HG03460 (cell line): ENCODE data around the gene DTX4.
A peak's percentile ranks its signal among the peaks of the same experiment; 100 is the strongest.

Experiments
- ATAC-seq: cut with Tn5 transposase; IDR thresholded peaks from one replicate; pipeline ENCODE4 v1.9.1; 2021; ENCODE audit not compliant: unreplicated experiment

The DTX4 gene

DNA sequence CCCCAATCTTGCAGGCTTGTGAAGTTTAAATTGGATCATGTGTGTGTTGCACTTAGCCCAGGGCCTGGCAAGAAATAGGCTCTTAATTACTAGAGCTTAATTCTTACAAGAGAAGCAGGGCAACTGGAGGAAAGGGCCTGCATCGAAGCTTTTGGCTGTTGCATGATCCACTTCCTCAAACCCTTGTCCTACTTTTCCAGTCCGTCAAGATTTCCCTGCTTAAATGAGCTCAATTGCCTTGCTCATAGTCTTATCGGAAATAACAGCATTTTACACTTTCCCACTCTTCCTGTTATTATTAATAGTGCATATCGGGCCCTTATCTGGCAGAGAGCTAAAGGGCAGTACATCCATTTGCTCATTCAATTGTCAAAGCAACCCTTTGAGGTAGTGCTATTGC lies 18.1 kb downstream of the DTX4 start:
- ATAC-seq: no peak

GRCh38 chr11:59191095-59191494 lies 19.2 kb downstream of the DTX4 start:
- no peak for ATAC-seq

GRCh38 chr11:59191890-59192289 lies 20.0 kb downstream of the DTX4 start:
- ATAC-seq: no peak

- no peak for ATAC-seq
Observed at GRCh38 chr11:59192446-59193020, 20.6 kb downstream of the DTX4 start.

- ATAC-seq: no peak
Observed at GRCh38 chr11:59193587-59194130, 21.7 kb downstream of the DTX4 start.

DNA sequence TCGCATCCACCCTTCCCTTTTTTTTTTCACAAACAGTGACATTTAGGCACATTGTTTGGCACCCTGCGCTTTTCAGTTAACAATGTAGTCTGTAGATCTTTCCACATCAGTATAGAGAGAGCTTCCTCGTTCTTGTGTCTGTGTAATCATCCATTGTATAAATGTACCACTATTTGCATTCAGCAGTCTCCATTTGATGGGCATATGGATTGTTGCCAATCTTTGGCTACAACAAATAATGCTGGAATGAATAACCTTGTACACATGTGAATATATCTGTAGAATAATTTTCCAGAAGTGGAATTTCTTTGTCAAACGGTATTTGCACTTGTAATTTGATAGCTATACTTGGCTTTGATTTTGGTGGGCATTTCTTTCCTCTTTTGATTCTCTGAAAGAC lies 23.7 kb downstream of the DTX4 start:
- ATAC-seq: no peak

- no peak for ATAC-seq
Observed at GRCh38 chr11:59196777-59197176, 24.8 kb downstream of the DTX4 start.

GRCh38 chr11:59197991-59198390 lies 26.1 kb downstream of the DTX4 start:
- no peak for ATAC-seq

GRCh38 chr11:59198726-59199125 lies 26.8 kb downstream of the DTX4 start:
- no peak for ATAC-seq

DNA sequence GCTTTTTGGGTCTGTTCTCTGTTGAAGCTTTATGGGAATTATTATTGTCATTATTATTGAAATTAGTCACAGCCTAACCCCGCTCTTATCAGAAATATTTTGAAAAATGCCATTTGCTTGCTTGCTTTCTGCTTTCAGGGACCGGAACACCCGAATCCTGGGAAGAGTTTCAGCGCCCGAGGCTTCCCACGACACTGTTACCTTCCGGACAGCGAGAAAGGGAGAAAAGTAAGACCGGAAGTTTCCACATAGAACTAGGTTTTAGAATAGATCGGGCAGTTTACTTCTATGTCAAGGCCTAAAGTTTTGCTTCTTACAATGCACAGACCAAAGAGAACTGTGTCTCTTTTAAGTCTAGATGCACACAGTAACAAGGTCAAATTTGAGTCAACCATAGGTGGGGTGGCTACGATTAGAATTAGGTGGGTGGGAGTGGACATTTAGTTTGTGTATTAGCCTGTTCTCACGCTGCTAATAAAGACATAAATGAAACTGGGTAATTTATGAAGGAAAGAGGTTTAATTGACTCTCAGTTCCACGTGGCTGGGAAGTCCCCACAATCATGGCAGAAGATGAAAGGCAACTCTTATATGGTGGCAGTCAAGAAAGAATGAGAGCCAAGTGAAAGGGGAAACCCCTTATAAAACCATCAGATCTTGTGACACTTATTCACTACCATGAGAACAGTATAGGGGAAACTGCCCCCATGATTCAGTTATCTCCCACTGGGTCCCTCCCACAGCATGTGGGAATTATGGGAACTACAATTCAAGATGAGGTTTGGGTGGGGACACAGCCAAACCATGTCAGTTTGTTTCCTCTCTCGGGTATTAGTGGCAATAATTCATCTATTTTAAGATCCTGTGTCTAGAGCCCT lies 27.9 kb downstream of the DTX4 start:
- ATAC-seq: peak; percentile 56

GRCh38 chr11:59200423-59200746 lies 28.5 kb downstream of the DTX4 start:
- ATAC-seq: no peak

- ATAC-seq: no peak
Observed at GRCh38 chr11:59201353-59201752, 29.4 kb downstream of the DTX4 start.

DNA sequence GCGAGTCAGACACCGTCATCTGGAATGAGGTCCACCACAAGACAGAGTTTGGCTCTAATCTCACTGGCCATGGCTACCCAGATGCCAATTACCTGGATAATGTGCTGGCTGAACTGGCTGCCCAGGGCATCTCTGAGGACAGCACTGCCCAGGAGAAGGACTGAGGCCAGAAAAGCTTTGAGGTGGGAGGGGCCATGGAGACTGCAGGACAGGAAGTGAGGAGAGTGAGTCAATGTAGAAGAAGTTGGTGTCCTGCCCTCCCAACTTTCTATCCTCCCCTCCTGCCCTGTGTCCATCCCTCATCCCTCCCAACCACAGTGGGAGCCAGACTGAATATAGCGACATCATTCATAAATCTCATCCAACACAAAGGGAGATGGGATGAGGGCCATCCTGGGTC lies 32.8 kb downstream of the DTX4 start:
- no peak for ATAC-seq

DNA sequence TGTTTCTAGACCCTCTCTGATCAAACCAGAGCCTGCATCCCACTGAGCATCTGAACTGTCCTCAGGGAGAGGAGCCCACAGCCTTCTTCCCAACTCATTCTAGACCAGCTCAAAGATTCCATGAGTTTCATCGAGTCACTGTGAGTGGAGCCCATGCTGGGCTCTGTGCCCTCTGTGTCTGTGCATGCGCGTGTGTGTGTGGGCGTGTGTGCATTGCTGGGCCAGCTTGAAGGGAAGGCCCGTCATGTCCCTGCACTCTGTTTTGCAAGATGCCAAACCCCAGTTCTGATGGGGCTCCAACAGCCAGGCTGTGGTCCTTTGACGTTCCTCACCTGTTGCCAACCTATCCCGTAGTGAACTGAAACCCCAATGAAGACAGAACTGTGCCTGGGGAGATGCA lies 33.7 kb downstream of the DTX4 start:
- no peak for ATAC-seq

DNA sequence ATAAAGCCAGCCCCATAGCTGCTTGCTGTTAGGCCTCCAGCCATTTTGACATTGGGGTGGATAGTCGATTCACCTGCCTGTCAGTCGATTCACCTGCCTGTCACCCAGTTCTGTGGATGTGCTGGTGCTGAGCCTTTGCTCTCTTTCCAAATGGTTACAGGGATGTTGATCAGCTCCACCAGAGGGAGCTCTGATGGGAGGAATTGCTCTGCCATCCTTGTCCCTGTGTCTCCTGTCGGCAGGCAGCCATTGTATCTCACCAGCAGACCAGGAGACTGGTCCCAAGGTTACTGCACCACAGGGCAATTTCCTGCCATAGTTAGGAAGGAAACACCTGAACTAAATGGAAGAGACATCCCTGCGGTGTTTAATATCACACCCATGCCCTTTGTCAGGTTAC lies 34.7 kb downstream of the DTX4 start:
- ATAC-seq: no peak

DNA sequence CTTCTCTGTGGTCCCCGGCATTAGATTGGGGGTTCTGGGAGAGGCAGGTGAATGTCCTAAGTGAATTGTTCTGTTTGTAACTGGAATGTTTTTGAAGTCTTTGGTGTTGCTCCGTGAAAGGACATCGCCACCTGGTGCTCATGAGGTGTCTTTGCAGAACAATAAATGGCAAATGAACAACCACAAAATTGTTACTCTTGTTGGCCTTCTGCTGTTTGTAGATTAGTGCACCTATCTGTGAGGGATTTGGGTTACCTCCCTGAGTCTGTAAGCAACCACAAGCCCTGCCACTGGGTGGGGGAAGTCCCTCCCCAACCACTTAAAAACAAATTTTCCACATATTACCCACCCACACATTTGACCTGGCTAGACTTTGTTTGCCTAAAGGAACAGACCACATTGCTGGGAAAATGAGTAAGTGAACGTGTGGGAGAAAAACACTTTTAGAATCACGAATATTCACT lies 36.1 kb downstream of the DTX4 start:
- peak; percentile 62 for ATAC-seq

- no peak for ATAC-seq
Observed at GRCh38 chr11:59208956-59209355, 37.0 kb downstream of the DTX4 start.

DNA sequence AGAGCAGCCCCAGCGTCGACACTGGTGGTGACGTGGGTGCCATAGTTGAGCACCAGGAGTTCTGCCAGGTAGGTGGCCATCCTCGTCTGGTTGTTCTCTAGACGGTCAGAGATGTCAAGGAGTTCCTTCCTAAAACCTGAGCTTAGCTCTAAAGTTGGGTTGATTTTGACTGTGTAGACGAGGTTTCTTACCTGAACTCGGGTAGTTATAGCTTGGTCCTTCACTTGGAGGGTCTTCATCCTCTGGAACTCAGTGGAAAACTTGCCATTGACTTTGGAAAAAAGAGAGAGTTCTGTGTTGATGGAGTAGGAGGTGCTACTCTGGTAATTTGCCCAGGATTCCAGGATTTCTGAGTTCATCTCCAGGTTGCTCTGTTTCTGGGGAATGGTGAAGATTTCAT lies 40.3 kb downstream of the DTX4 start:
- ATAC-seq: no peak

DNA sequence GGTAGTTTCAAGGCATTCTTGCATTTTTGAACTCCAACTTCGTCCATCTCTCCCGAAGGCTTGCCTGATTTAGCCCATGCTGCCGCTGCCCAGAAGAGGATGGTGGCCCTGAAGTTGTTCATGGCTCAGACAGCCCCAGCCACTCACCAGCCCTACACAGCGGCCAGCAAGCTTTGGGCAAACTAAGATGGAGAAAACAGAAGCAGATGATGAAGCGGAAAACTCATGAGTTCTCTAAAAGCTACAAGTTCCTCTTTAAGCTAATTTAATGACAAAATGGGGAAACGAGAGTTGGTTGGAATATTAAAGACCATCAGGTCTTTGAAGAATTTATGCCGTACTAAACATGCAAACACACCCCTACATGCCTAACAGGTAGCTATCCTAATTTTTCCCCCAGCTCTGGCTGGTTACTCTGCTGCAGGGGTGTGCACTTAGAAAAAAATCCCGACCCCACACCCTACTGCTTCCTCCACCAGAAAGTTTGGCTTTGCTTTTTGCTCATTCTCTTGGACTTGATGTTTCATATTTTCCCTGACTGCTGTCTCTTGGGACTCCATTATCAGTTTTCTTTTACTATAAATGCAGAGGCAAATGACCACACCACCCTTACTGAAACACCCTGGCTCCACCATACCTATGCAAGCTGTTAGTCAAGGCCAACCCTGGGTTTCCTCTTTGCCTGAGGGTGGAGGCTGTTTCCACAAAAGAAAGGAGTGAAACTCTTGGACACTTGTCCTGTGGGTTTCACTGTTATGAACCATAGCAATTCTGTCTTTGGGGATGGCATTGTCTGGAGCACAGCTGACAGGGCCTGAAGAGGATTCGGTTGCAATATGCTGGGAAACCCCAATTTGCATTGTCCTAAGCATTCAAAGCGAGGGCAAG lies 41.1 kb downstream of the DTX4 start, which contains the start of gene MPEG1:
Gene MPEG1 (minus strand): TSS at position 184 of the 888 bp plus-strand sequence. CDS start 62 bp downstream, at position 122.
- no peak for ATAC-seq

GRCh38 chr11:59214141-59214893 lies 42.4 kb downstream of the DTX4 start:
- no peak for ATAC-seq
